HG03066 (cell line): ENCODE measurements around the gene SKP1.
"Not testable (repeated sequence)": the region's sequence is repeated elsewhere in the genome, so short reads cannot be mapped to it uniquely, and the experiment has no call there.

ENCODE experiments used
- ATAC-seq: cut with Tn5 transposase; IDR thresholded peaks from one replicate; pipeline ENCODE4 v1.9.1; 2021; ENCODE audit warnings: low read depth; ENCODE audit not compliant: unreplicated experiment

Gene SKP1

DNA sequence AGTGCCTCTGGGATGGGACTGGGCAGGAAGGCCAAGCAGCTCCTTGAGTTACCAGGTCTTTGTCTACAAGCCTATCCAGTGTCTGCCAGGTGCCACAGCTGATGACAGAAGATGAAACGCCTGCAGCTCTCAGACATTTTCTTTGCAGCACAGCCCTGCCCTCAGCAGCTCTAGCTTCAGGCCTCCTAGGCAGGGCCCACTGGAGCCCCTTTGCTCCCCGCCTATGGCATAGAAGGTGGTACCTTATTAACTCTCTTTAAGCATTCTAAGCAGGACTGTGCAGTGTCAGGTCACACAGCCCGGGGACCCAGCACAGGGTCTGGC is 1.3 kb upstream of the SKP1 start:
- no peak for ATAC-seq

DNA sequence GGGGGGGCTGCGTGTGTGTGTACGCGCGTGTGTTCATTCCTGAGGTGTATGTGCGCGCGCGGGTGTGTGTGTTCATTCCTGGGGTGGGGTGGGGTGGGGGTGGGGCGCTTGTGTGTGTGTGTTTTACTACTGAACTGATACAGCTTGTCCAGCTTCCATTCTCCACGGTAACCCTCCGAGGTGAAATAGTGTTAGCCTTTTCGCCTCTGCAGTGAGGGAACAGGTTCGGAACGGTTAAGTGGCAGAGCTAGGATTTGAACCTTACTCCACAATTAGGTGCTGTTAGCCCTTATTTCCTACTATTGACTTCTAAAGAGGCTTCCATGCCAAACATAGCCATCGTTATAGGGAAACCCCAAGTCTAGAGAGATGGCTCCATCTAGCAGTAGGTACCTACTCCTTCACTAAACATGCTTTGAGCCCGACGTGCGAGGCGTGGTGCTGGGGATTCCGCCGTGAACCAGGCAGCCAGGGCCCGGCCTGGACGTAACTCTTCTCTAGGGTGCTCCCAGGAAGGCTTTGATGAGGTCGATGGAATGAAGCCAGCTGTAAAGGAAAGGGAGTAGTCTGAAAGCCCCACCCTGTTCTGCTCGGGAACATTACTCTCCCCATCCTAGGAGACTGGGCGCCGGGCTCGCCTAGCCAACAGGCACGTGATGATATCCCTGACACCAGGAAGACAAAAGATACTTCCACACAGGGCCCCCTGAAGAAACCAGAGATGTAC is 782 bp upstream of the SKP1 start:
- no peak for ATAC-seq

DNA sequence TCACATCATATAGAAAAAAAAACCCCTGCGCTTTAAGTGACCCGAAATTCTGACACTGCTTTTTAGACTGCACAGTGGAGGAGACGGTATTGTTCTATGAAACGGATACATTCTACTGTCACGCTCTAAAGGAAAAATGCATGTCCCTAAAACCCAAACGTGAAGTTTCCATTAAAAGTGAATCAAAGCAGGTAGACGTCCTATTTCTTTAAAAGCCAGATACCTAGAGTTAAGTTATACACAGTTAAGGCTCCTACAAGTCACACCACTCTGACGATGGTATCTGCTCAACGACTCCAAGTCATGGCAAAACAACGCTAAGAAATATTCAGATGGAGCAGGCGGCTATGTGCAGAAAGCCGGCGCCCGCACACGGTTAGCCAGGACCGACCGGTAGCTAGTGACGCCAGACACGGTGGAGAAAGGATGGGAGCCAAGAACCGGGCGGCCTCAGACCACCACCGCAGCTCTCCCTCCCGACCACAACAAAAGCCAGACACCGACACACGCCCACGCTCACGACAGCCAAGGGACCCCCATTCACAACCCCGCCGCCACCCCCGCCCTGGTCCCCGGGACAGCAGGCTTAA is 734 bp downstream of the SKP1 start:
- peak; percentile 23 for ATAC-seq

DNA sequence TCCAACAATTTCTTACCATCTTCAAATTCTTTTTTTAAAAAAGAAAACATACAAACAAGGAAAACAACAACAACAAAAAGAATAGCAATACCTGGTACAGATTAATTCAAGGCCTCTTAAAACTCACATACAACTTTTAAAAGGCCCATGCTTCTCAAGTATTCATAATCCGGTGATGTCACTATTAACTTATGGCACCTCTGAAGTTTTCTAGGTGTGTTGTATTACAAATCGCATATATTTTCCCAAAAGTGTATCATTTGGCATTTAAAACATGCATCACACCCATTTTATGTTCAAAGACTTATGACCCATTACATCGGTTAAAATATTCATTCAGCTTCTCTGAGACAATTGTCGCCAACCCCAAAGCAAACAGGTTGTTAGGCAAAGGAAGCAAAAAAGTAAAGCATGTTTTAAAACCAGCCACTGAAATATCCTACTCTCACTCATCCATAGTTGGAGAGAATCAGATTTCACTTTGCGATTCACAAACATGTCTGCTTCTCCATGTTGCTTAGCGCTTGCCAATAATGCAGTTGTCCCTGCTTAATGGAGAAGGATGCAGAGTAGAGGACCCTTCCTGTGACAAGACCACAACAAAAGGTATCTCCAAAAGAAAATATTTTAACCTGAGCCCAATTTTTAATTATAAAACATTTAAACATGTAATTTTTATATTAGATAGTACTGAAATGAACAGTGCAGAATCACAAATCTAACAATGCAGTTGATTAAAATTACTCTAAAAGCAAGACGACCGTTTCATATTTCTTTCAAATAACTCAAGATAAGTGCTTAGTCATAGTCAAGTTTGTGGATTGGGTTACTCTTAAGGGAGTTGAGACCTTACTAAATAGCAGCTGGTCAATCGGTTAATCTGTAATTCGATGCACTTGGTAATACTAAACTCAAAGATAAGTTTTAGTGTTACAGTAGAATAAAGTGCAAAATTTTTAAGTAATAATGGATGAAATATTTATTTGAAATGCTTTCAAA is 1.6 kb downstream of the SKP1 start:
- no peak for ATAC-seq

DNA sequence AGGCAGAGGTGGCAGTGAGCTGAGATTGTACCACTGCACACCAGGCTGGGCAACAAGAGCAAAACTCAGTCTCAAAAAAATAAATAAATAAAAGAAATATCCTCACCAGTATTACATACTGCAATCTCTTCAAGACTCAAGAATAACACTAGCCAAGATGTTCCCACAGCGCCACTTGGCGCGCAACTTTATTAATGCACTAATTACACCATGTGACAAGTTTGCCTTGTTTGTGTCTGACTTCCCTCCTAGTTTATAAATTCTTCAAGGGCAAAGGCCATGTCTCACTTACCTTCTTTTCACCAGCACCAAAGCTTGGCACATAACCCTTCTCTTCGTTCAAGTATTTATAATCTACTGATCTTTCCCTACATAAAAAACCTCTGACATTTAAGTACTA is 4.8 kb downstream of the SKP1 start:
- ATAC-seq, result no peak

GRCh38 chr5:134162592-134162991 is 14.2 kb downstream of the SKP1 start:
- no peak for ATAC-seq

GRCh38 chr5:134161513-134162395 is 15.0 kb downstream of the SKP1 start:
- no peak for ATAC-seq

- no peak for ATAC-seq
Observed at GRCh38 chr5:134153657-134154056, 23.1 kb downstream of the SKP1 start.

GRCh38 chr5:134153241-134153640 is 23.5 kb downstream of the SKP1 start:
- ATAC-seq, result no peak

DNA sequence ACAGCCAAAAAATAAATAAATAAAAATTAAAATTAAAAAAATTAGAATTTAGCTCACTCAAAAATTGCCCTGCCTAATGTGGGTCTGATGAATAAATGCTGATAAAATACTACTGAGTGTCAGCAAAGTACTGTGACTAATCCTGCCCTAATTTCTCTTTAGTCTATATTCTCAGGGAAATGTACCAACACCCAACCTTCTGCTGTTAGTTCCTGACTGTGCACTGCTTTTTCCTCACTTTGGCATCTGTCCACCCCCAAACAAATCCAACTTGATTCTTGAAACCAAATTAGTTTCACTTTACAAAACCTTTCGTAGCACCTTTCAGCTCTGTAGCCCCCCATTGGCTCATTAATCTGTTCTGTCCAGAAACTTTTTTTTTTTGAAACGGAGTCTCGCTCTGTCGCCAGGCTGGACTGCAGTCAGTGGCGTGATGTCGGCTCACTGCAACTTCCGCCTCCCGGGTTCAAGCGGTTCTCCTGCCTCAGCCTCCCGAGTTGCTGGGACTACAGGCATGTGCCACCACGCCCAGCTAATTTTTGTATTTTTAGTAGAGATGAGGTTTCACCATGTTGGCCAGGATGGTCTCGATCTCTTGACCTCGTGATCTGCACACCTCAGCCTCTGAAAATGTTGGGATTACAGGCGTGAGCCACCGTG is 24.4 kb downstream of the SKP1 start:
- ATAC-seq, result not testable (repeated sequence)

DNA sequence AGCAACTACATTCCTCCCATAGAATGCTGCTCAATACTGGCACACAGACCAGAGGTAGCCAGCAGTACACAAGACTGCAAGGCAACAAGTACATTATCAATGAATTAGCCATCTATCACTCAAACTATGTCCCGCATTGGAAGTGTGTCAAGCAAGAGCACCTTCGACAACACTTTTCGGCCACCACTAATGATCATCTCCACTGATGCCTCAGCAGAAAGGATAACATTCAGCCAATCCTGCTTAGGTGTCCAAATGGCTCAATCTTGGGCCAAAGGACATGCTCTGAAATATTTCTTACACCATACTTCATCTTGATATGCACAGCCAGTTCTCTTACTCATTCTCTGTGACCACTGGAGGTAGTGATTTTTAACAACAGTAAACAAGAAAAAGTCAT is 25.0 kb downstream of the SKP1 start:
- no peak for ATAC-seq

- no peak for ATAC-seq
Observed at GRCh38 chr5:134149571-134150303, 27.0 kb downstream of the SKP1 start.

- no peak for ATAC-seq
Observed at GRCh38 chr5:134148986-134149539, 27.7 kb downstream of the SKP1 start.

DNA sequence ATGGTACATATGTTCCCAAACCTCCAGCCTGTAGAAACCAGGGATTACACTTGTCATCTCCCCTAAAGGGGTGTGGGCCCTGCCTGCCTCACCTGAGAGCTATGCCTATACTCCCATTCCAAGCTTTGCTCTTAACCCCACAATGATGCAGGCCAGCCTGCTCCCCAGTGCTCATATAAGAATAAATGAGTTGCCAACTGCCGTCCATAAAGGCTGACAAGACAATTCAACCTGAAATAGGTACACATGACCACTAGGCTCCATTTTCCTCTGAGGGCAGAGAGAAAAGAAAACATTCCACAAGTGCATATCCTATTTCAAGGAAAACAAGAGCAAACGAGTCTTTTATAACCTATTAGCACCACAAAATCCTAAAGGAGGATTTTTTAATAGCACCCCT is 28.4 kb downstream of the SKP1 start:
- no peak for ATAC-seq

DNA sequence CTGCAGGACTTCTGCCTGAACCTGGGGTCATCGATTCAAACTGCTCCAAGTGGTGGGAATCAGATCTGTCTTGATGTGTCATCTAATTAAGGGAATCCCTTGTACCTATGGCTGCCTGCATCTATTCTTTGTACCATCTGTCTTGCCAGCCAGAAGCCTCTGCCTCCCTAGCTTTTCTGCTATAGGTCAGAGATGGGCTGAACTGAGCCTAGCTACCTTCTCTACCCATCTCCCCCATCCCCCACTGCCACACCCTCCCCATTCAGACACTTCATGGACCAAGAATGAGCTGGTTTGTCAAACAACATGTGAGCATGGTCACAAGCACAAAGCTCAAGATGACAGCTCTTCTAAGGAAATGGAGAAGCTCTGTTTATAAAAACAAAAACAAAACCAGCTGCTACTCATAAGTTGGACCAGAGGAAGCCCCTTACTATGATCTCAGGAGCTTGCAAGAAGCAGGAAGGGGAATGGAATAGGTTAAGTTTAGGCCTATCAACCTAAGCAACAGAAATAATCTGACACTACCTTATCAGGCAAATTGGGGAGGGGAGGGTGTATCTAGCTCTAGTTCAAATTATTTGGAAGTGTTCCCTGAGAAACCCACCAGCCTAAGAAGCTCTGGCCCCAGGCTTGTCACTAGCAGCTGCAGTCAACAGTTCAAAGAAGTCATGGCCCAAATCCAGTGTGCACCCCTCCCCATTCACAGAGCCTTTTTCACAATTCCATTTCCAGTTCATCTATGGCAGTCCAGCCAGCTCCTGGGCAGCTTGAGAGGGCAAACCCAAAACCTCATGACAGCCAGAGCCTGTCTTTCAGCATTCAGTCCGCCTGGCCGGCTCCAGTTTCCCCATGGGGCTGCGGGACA is 29.9 kb downstream of the SKP1 start:
- ATAC-seq, result no peak

- peak; percentile 68 for ATAC-seq
Observed at GRCh38 chr5:134145779-134146581, 30.8 kb downstream of the SKP1 start.

DNA sequence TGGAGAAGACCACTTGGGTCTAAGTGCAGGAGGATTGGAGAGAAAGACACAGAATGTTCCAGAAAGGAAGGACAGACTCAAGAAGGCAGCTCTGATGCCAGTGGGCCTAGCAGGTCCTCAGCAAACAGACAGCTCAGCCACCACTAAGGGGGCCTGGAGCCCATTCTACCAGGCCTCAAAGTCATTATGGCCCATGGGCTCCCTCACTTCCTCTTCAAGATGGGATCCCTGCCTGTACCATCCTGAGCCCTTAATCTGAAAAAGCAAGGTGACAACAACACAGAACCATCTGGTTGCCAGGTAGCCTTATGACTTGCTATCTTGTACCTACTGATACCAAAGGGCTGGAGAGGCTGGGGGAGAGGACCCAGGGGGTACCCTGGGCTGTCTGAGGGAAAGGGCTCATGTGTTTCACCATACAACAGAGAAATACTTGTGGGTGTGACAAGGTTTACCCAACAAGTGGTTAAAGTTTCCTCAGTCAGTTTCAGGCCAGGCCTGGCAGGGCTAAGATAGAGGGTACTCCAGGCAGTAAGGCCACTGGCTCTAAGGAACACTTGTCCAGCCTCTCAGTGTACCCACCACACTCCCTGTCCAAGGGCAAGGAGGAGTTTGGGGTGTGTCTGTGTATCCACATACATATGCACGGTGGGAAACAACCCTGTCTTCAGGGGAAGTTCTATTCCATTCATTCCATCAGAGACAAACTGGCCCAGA is 31.6 kb downstream of the SKP1 start:
- no peak for ATAC-seq
